Endothelial cell of umbilical vein (primary cell): Measurements from ENCODE around the gene HSF2BP. TPM values are rescaled to one million over a fixed set of nuclear protein-coding genes. Genes with fewer than 3 reads are reported as not detected.

Experiments
- BruUV-seq: library from RNA; stranded (reverse); fragments of 400-500 nt; replicated peaks from 2 replicates; lab custom pipeline; 2021; lab: Mats Ljungman, UMichigan
- CTCF ChIA-PET: fragments of 300-600, 350-600 bp; sonication (Branson Sonifier 250); formaldehyde crosslinking; loops from one replicate; lab custom pipeline; 2021; ENCODE audit warnings: antibody characterized with exemption, inconsistent platforms; lab: Charles Lee
- POLR2A ChIA-PET: fragments of 300-600, 350-600 bp; sonication (Branson Sonifier 250); formaldehyde crosslinking; loops from one replicate; lab custom pipeline; 2021; ENCODE audit warnings: antibody characterized with exemption, inconsistent platforms; lab: Charles Lee
- DNase-seq: peaks from one replicate; pipeline ENCODE4 v3.0.0-alpha.2; 2011; ENCODE audit warnings: low read depth, low spot score
- FAIRE-seq: peaks from 2 replicates; lab custom pipeline; 2011; peaks lifted over from hg19 to GRCh38; lab: Jason Lieb, UNC
- H2AFZ ChIP-seq: 2 replicates; pipeline ENCODE4 v1.6.0; 2012; ENCODE audit warnings: low read depth, low read length, control low read depth, inconsistent platforms
- H3K27ac ChIP-seq: 2 replicates; pipeline ENCODE4 v1.5.1; 2011; ENCODE audit warnings: low read depth, mild to moderate bottlenecking, control low read depth, low read length, moderate library complexity; ENCODE audit not compliant: insufficient read depth
- H3K27me3 ChIP-seq, 2 experiments: 2 replicates each; pipeline versions ENCODE4 v1.6.0 to v1.6.1; 2011; ENCODE audit warnings: low read length in 2 of 2, mixed read lengths in 1 of 2; ENCODE audit not compliant: control insufficient read depth in 2 of 2, insufficient read depth in 2 of 2
- H3K36me3 ChIP-seq, 2 experiments: 2 replicates in 1 of 2; 3 replicates in 1 of 2; pipeline ENCODE4 v1.5.1; 2011; ENCODE audit warnings: low read length in 2 of 2, mild to moderate bottlenecking in 1 of 2, moderate library complexity in 1 of 2; ENCODE audit not compliant: control insufficient read depth in 2 of 2, insufficient read depth in 2 of 2; ENCODE audit errors: extremely low read depth in 1 of 2
- H3K4me1 ChIP-seq: 3 replicates; pipeline ENCODE4 v1.5.1; 2011; ENCODE audit warnings: mild to moderate bottlenecking, low read length; ENCODE audit not compliant: control insufficient read depth, insufficient read depth; ENCODE audit errors: extremely low read depth
- H3K4me2 ChIP-seq: 2 replicates; pipeline ENCODE4 v1.6.1; 2011; ENCODE audit warnings: low read length, control low read depth, mixed read lengths; ENCODE audit not compliant: insufficient read depth
- H3K4me3 ChIP-seq, 3 experiments: fragments of 200-600 bp in 1 of 3; sonication (generic), shearing (Covaris generic) in 1 of 3; replicated peaks in 1 of 3; 2 replicates each; pipeline ENCODE4 v1.5.1; 2011 to 2016; ENCODE audit warnings: control low read depth in 3 of 3, low read length in 3 of 3, mild to moderate bottlenecking in 2 of 3, inconsistent platforms in 1 of 3, low read depth in 1 of 3, moderate library complexity in 1 of 3; ENCODE audit not compliant: insufficient read depth in 1 of 3
- H3K79me2 ChIP-seq: 2 replicates; pipeline ENCODE4 v1.6.0; 2012; ENCODE audit warnings: low read length, inconsistent platforms; ENCODE audit not compliant: control insufficient read depth, insufficient read depth
- H3K9ac ChIP-seq: replicated peaks from 2 replicates; pipeline ENCODE3; 2011; ENCODE audit warnings: low read length, control low read depth; ENCODE audit not compliant: insufficient read depth; ENCODE audit errors: extremely low read depth
- H3K9me1 ChIP-seq: replicated peaks from 3 replicates; pipeline ENCODE4 v1.6.0; 2011; ENCODE audit warnings: mild to moderate bottlenecking, low read length; ENCODE audit not compliant: control insufficient read depth, insufficient read depth; ENCODE audit errors: extremely low read depth
- H3K9me3 ChIP-seq: replicated peaks from 2 replicates; pipeline ENCODE4 v1.5.1; 2012; ENCODE audit warnings: low read length, inconsistent platforms; ENCODE audit not compliant: control insufficient read depth, insufficient read depth
- H4K20me1 ChIP-seq: replicated peaks from 2 replicates; pipeline ENCODE3; 2011; ENCODE audit warnings: mild to moderate bottlenecking, low read length; ENCODE audit not compliant: control insufficient read depth, insufficient read depth; ENCODE audit errors: extremely low read depth
- CTCF ChIP-seq, 2 donors: IDR thresholded peaks; 1 replicate in 1 of 2; 2 replicates in 1 of 2; pipeline ENCODE4 v1.5.1; 2011; ENCODE audit warnings: low read length in 2 of 2, mild to moderate bottlenecking in 2 of 2, moderate library complexity in 2 of 2, control low read depth in 1 of 2, inconsistent platforms in 1 of 2, low read depth in 1 of 2; ENCODE audit not compliant: insufficient read depth in 1 of 2; ENCODE audit errors: extremely low read depth in 1 of 2
- EZH2 ChIP-seq: IDR thresholded peaks from 2 replicates; pipeline ENCODE4 v1.6.1; 2012; ENCODE audit warnings: borderline replicate concordance, low read depth, mild to moderate bottlenecking, moderate library complexity, low read length, inconsistent platforms; ENCODE audit not compliant: severe bottlenecking
- FOS ChIP-seq: IDR thresholded peaks from 2 replicates; pipeline ENCODE4 v1.6.1; 2011; ENCODE audit warnings: mild to moderate bottlenecking, low read length, moderate library complexity, borderline replicate concordance; ENCODE audit not compliant: insufficient read depth
- GATA2 ChIP-seq: IDR thresholded peaks from 2 replicates; pipeline ENCODE4 v1.7.0; 2011; ENCODE audit warnings: low read depth, mild to moderate bottlenecking, moderate library complexity, mixed read lengths, low read length; ENCODE audit not compliant: insufficient read length, insufficient read depth
- JUN ChIP-seq: IDR thresholded peaks from 2 replicates; pipeline ENCODE4 v1.6.1; 2011; ENCODE audit warnings: borderline replicate concordance, low read depth; ENCODE audit not compliant: insufficient read length, insufficient read depth
- MYC ChIP-seq: IDR thresholded peaks from one replicate; pipeline ENCODE4 v1.6.1; 2011; ENCODE audit warnings: mild to moderate bottlenecking, low read depth, low read length
- POLR2A ChIP-seq: IDR thresholded peaks from 2 replicates; pipeline ENCODE4 v1.6.1; 2012; ENCODE audit warnings: low read depth, mild to moderate bottlenecking, control low read depth, low read length
- POLR2AphosphoS5 ChIP-seq: IDR thresholded peaks from 2 replicates; pipeline ENCODE4 v1.6.1; 2012; ENCODE audit warnings: low read depth, mild to moderate bottlenecking, control low read depth, low read length, moderate library complexity; ENCODE audit not compliant: insufficient read depth
- dilution Hi-C: fragments of 300-500 bp; cut with MboI; formaldehyde crosslinking; loops from one replicate; pipeline ENCODE4 v1.15.0; 2019; ENCODE audit warnings: low sequenced_read_pairs; ENCODE audit not compliant: extremely low pct_ligation_motif_present
- intact Hi-C: fragments of 100-400 bp; cut with micrococcal nuclease; formaldehyde crosslinking; loops from one replicate; pipeline ENCODE4 v1.10.0; 2022
- polyA plus RNA-seq, 4 experiments: library from polyadenylated mRNA; depleted of rRNA in 3 of 4; stranded (reverse) in 3 of 4; unstranded in 1 of 4; fragments of >200 nt; gene quantifications; 2 replicates each; pipeline versions ENCODE4 v1.2.1 to v1.2.3, GENCODE V29; 2011 to 2012; ENCODE audit warnings: missing spikeins in 1 of 4
- total RNA-seq: library from RNA; stranded (reverse); gene quantifications from 2 replicates; pipeline ENCODE4 v1.2.3, GENCODE V29; 2021
- TF ChIP-seq, protein P1 (sequence below): IDR thresholded peaks from 2 replicates; pipeline ENCODE4 v1.6.1; 2011; ENCODE audit not compliant: insufficient read depth, insufficient read length

HSF2BP gene
- total and polyA plus RNA-seq, 2 donors (not counting 3 experiments of a cell fraction or from before 2014, with no cell fraction given) = 0.41 to 0.55 TPM

DNA sequence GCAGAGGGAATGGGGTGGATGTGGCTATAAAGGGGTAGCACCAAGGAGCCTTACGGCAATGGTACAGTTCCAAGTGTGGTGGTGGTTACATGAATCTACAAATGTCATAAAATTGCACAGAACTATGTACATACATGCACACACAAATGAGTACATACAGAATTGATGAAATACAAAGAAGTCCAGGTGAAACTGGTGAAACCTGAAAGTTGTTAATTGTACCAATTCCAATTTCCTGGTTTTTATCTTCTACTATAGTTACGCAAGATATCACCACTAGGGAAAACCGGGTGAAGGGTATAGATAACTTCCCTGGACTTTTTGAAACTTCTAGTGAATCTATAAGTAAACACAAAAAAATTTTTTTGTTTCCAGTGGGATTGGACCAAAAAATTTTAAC, 18.9 kb downstream of the HSF2BP start:
- no peak overlapping the region for H3K27ac ChIP-seq

More for the DNA sequence above, 18.9 kb downstream of the HSF2BP start:
- Histone ChIP-seq H3K4me3 (no peak overlapping the region), H2AFZ (no peak overlapping the region), H3K9ac (no peak overlapping the region), H3K4me2 (no peak overlapping the region), H3K79me2 (no peaks in the 10 kb centered on the region), H3K36me3 (no peaks in the 10 kb centered on the region), H4K20me1 (no peaks in the 10 kb centered on the region), H3K27me3 (no peaks in the 10 kb centered on the region), H3K9me1 (no peaks in the 10 kb centered on the region), H3K9me3 (no peaks in the 10 kb centered on the region), H3K4me1 (peaks cover 5% of the 10 kb centered on the region)
- dilution Hi-C loops (no loop called here), intact Hi-C loops (no loop called here)
- ChIA-PET POLR2A (no interaction called here), CTCF (no interaction called here)
- TF ChIP-seq EZH2 (no peak), POLR2AphosphoS5 (no peak), CTCF (IDR thresholded peaks at IDR 0.05; ENCODE audit: extremely low read depth in 1 of 2, insufficient read depth in 1 of 2, low read depth in 1 of 2, low read length in 2 of 2) (no peak), GATA2 (no peak), POLR2A (no peak), FOS (no peak), MYC (no peak), JUN (no peak)
- TF ChIP-seq, protein P1, sequence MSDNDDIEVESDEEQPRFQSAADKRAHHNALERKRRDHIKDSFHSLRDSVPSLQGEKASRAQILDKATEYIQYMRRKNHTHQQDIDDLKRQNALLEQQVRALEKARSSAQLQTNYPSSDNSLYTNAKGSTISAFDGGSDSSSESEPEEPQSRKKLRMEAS = no peak
- no peak for FAIRE-seq
- DNase-seq = no peak
- BruUV-seq = no TSS peak
